ENCODE results near the gene FBRS. TPM values are rescaled to one million over a fixed set of nuclear protein-coding genes. Genes with fewer than 3 reads are reported as not detected.

FBRS gene
- total and polyA plus RNA-seq, 2 donors from 2014 or later: 26.3 to 66.2 TPM

GRCh38 chr16:30659507-30660423, 1.5 kb downstream of the FBRS start:
- TF ChIP-seq CTCF (IDR thresholded peaks at IDR 0.05; ENCODE audit: borderline replicate concordance, extremely low read depth, insufficient read depth): no peak
- H3K9ac ChIP-seq (ENCODE audit: low read length in 3 of 3): peak overlapping the region in 2 of 3 donors; percentile 79 to 94
- FAIRE-seq (no peak), DNase-seq (peak in 3 of 5 donors; percentile 78 to 90 (median 80))
- no peaks in the 10 kb centered on the region for H3K9me3 ChIP-seq (ENCODE audit: control insufficient read depth in 2 of 3, insufficient read depth in 1 of 3, low read length in 3 of 3)
- intact Hi-C loops (cut with DNase I): no loop called here
- peak overlapping the region; percentile 63 to 94 (median 77) for H3K4me3 ChIP-seq (ENCODE audit: low read length in 3 of 3)
- H3K36me3 ChIP-seq (ENCODE audit: control insufficient read depth in 2 of 3, insufficient read depth in 3 of 3, low read length in 3 of 3): peaks cover 13 to 50% (median 21%) of the 10 kb centered on the region in 3 donors
- H3K4me1 ChIP-seq (ENCODE audit: control insufficient read depth in 2 of 3, insufficient read depth in 2 of 3, low read depth in 1 of 3, low read length in 3 of 3): peaks cover 3 to 34% (median 21%) of the 10 kb centered on the region in 3 donors
- H3K27ac ChIP-seq (ENCODE audit: low read depth in 2 of 2, low read length in 2 of 2): peak overlapping the region; percentile 100
- H3K27me3 ChIP-seq (ENCODE audit: control insufficient read depth, insufficient read depth, low read length): no peaks in the 10 kb centered on the region

- H3K9ac ChIP-seq (ENCODE audit: low read length in 3 of 3): peak overlapping the region in 2 of 3 donors; percentile 79 to 94
- H3K4me3 ChIP-seq (ENCODE audit: low read length in 3 of 3): peak overlapping the region; percentile 63 to 77 (median 71)
- H3K36me3 ChIP-seq (ENCODE audit: control insufficient read depth in 2 of 3, insufficient read depth in 3 of 3, low read length in 3 of 3): peaks cover 8 to 46% (median 20%) of the 10 kb centered on the region in 3 donors
- intact Hi-C loops (cut with DNase I): no loop called here
- TF ChIP-seq CTCF (IDR thresholded peaks at IDR 0.05; ENCODE audit: borderline replicate concordance, extremely low read depth, insufficient read depth): no peak
- DNase-seq (peak in 1 of 5 donors; percentile 63), FAIRE-seq (no peak)
- peak overlapping the region; percentile 27 to 100 for H3K27ac ChIP-seq (ENCODE audit: low read depth in 2 of 2, low read length in 2 of 2)
- H3K27me3 ChIP-seq (ENCODE audit: control insufficient read depth, insufficient read depth, low read length): no peaks in the 10 kb centered on the region
- peaks cover 3 to 34% (median 21%) of the 10 kb centered on the region in 3 donors for H3K4me1 ChIP-seq (ENCODE audit: control insufficient read depth in 2 of 3, insufficient read depth in 2 of 3, low read depth in 1 of 3, low read length in 3 of 3)
- H3K9me3 ChIP-seq (ENCODE audit: control insufficient read depth in 2 of 3, insufficient read depth in 1 of 3, low read length in 3 of 3): no peaks in the 10 kb centered on the region
Observed at GRCh38 chr16:30660424-30661261, 2.4 kb downstream of the FBRS start.

GRCh38 chr16:30662449-30662848, 4.2 kb downstream of the FBRS start:
- H3K27ac ChIP-seq (ENCODE audit: low read depth in 2 of 2, low read length in 2 of 2): no peak overlapping the region
- TF ChIP-seq CTCF (IDR thresholded peaks at IDR 0.05; ENCODE audit: borderline replicate concordance, extremely low read depth, insufficient read depth): no peak
- intact Hi-C loops (cut with DNase I): no loop called here
- no peak overlapping the region for H3K4me3 ChIP-seq (ENCODE audit: low read length in 3 of 3)
- no peaks in the 10 kb centered on the region for H3K27me3 ChIP-seq (ENCODE audit: control insufficient read depth, insufficient read depth, low read length)
- H3K36me3 ChIP-seq (ENCODE audit: control insufficient read depth in 2 of 3, insufficient read depth in 3 of 3, low read length in 3 of 3): peaks cover 3 to 52% (median 36%) of the 10 kb centered on the region in 3 donors
- DNase-seq (peak in 1 of 5 donors; percentile 81), FAIRE-seq (no peak)
- no peak overlapping the region for H3K9ac ChIP-seq (ENCODE audit: low read length in 3 of 3)
- H3K4me1 ChIP-seq (ENCODE audit: control insufficient read depth in 2 of 3, insufficient read depth in 2 of 3, low read depth in 1 of 3, low read length in 3 of 3): peaks cover 0 to 27% (median 12%) of the 10 kb centered on the region in 3 donors
- H3K9me3 ChIP-seq (ENCODE audit: control insufficient read depth in 2 of 3, insufficient read depth in 1 of 3, low read length in 3 of 3): no peaks in the 10 kb centered on the region
